ENCODE measurements around the gene ATG3. TPM values are rescaled to one million over a fixed set of nuclear protein-coding genes. Genes with fewer than 3 reads are reported as not detected.
A peak's percentile ranks its signal among the peaks of the same experiment; 100 is the strongest.

ATG3 gene
- total RNA-seq, 1 experiment from 2014 or later, result 97.2 TPM

GRCh38 chr3:112585782-112586181 lies 24.0 kb upstream of the ATG3 start:
- DNase-seq (ENCODE audit: unreplicated experiment), result no peak
- peaks cover 46% of the 10 kb centered on the region for H3K36me3 Mint-ChIP-seq (ENCODE audit: insufficient read depth, unreplicated experiment)
- H3K9me3 Mint-ChIP-seq (ENCODE audit: unreplicated experiment), result no peaks in the 10 kb centered on the region
- no peak overlapping the region for H3K27ac Mint-ChIP-seq (ENCODE audit: low read depth, unreplicated experiment)
- no peak for TF ChIP-seq CTCF (IDR thresholded peaks at IDR 0.05; ENCODE audit: unreplicated experiment)
- BruUV-seq (replicated peaks), result no TSS peak
- intact Hi-C loops (cut with micrococcal nuclease), result loop anchor here (10.0 kb wide), 1 partner anchor 699 kb away; no protein-coding TSS in a partner anchor
- H3K4me3 Mint-ChIP-seq (ENCODE audit: unreplicated experiment), result no peak overlapping the region
- ChIA-PET POLR2A (interaction anchor here (1.4 kb wide), 1 partner anchor 15 kb away, joined by 6 read pairs; no protein-coding TSS in a partner anchor), CTCF (interaction anchor here (1.4 kb wide), 1 partner anchor 393 kb away, joined by 4 read pairs; no protein-coding TSS in a partner anchor)
- no peaks in the 10 kb centered on the region for H3K4me1 Mint-ChIP-seq (ENCODE audit: insufficient read depth, unreplicated experiment)
- no peaks in the 10 kb centered on the region for H3K27me3 Mint-ChIP-seq (ENCODE audit: insufficient read depth, unreplicated experiment)

DNA sequence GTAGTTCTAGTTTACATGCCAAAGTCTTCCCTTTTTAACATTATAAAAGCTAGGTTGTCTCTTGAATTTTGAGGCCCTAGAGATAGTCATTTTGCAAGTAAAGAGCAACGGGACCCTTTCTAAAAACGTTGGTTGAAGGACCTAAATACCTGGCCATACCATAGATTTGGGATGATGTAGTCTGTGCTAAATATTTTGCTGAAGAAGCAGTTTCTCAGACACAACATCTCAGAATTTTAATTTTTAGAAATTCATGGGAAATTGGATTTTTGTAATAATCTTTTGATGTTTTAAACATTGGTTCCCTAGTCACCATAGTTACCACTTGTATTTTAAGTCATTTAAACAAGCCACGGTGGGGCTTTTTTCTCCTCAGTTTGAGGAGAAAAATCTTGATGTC lies 21.3 kb upstream of the ATG3 start:
- Mint-ChIP-seq H3K4me3 (ENCODE audit: unreplicated experiment) (no peak overlapping the region), H3K9me3 (ENCODE audit: unreplicated experiment) (no peaks in the 10 kb centered on the region), H3K4me1 (ENCODE audit: insufficient read depth, unreplicated experiment) (no peaks in the 10 kb centered on the region), H3K36me3 (ENCODE audit: insufficient read depth, unreplicated experiment) (peaks cover 49% of the 10 kb centered on the region), H3K27me3 (ENCODE audit: insufficient read depth, unreplicated experiment) (no peaks in the 10 kb centered on the region), H3K27ac (ENCODE audit: low read depth, unreplicated experiment) (no peak overlapping the region)
- no peak for TF ChIP-seq CTCF (IDR thresholded peaks at IDR 0.05; ENCODE audit: unreplicated experiment)
- BruUV-seq (replicated peaks), result TSS peak; percentile 37
- DNase-seq (ENCODE audit: unreplicated experiment), result no peak
- CTCF ChIA-PET, result interaction anchor here (0.8 to 7.6 kb wide), 23 partner anchors 9 to 408 kb away, joined by 3 to 77 read pairs (median 5); partner anchors contain the start of genes ATG3, CCDC80, GTPBP8 and SLC35A5
- POLR2A ChIA-PET, result interaction anchor here (0.6 to 1.8 kb wide), 10 partner anchors 21 to 1164 kb away, joined by 3 to 9 read pairs (median 4); partner anchors contain the start of genes ATG3, ATP6V1A and SLC35A5
- intact Hi-C loops (cut with micrococcal nuclease), result loop anchor here (2.0 to 10.0 kb wide), 2 partner anchors 20 to 702 kb away; no protein-coding TSS in a partner anchor

- Mint-ChIP-seq H3K27ac (ENCODE audit: low read depth, unreplicated experiment) (no peak overlapping the region), H3K36me3 (ENCODE audit: insufficient read depth, unreplicated experiment) (peaks cover 49% of the 10 kb centered on the region), H3K4me1 (ENCODE audit: insufficient read depth, unreplicated experiment) (no peaks in the 10 kb centered on the region), H3K27me3 (ENCODE audit: insufficient read depth, unreplicated experiment) (no peaks in the 10 kb centered on the region), H3K4me3 (ENCODE audit: unreplicated experiment) (no peak overlapping the region), H3K9me3 (ENCODE audit: unreplicated experiment) (no peaks in the 10 kb centered on the region)
- CTCF ChIA-PET, result interaction anchor here (0.6 to 7.6 kb wide), 41 partner anchors 8 to 409 kb away, joined by 3 to 77 read pairs (median 5); partner anchors contain the start of genes ATG3, CCDC80, GTPBP8 and SLC35A5
- BruUV-seq (replicated peaks), result no TSS peak
- peak; percentile 51 for TF ChIP-seq CTCF (IDR thresholded peaks at IDR 0.05; ENCODE audit: unreplicated experiment)
- intact Hi-C loops (cut with micrococcal nuclease), result loop anchor here (1.0 to 10.0 kb wide), 6 partner anchors 20 to 702 kb away; partner anchors contain the start of gene CCDC80
- DNase-seq (ENCODE audit: unreplicated experiment), result peak; percentile 51
- POLR2A ChIA-PET, result interaction anchor here (1.1 to 1.8 kb wide), 11 partner anchors 21 to 409 kb away, joined by 3 to 9 read pairs (median 4); partner anchors contain the start of genes ATG3 and SLC35A5
Measured at GRCh38 chr3:112582244-112582874, 20.6 kb upstream of the ATG3 start.

GRCh38 chr3:112579697-112580096 lies 17.9 kb upstream of the ATG3 start:
- Mint-ChIP-seq H3K4me3 (ENCODE audit: unreplicated experiment) (no peak overlapping the region), H3K27me3 (ENCODE audit: insufficient read depth, unreplicated experiment) (no peaks in the 10 kb centered on the region), H3K27ac (ENCODE audit: low read depth, unreplicated experiment) (no peak overlapping the region), H3K9me3 (ENCODE audit: unreplicated experiment) (no peaks in the 10 kb centered on the region), H3K4me1 (ENCODE audit: insufficient read depth, unreplicated experiment) (no peaks in the 10 kb centered on the region), H3K36me3 (ENCODE audit: insufficient read depth, unreplicated experiment) (peaks cover 56% of the 10 kb centered on the region)
- CTCF ChIA-PET, result interaction anchor here (1.2 to 7.6 kb wide), 6 partner anchors 8 to 399 kb away, joined by 3 to 77 read pairs (median 4); partner anchors contain the start of gene CCDC80
- DNase-seq (ENCODE audit: unreplicated experiment), result no peak
- TF ChIP-seq CTCF (IDR thresholded peaks at IDR 0.05; ENCODE audit: unreplicated experiment), result no peak
- BruUV-seq (replicated peaks), result no TSS peak
- intact Hi-C loops (cut with micrococcal nuclease), result loop anchor here (10.0 kb wide), 1 partner anchor 705 kb away; no protein-coding TSS in a partner anchor
- POLR2A ChIA-PET, result interaction anchor here (0.9 to 1.3 kb wide), 3 partner anchors 10 to 35 kb away, joined by 3 to 4 read pairs (median 3); no protein-coding TSS in a partner anchor

All from MCF 10A (cell line).